ENCODE results near the gene KLHL36.

The KLHL36 gene

GRCh38 chr16:84648595-84649510, 542 bp downstream of the KLHL36 start:
- no peak for DNase-seq

- DNase-seq, result no peak
These were observed 1.2 kb downstream of the KLHL36 start for GRCh38 chr16:84649511-84649861.

GRCh38 chr16:84650062-84650991, 2.0 kb downstream of the KLHL36 start:
- DNase-seq, result no peak

GRCh38 chr16:84652566-84652965, 4.3 kb downstream of the KLHL36 start:
- DNase-seq, result no peak

- no peak for DNase-seq
These were observed 5.9 kb downstream of the KLHL36 start for GRCh38 chr16:84654238-84654637.

- no peak for DNase-seq
These were observed 6.7 kb downstream of the KLHL36 start for GRCh38 chr16:84654998-84655397.

- DNase-seq, result no peak
These were observed 8.3 kb downstream of the KLHL36 start for GRCh38 chr16:84656649-84657048.

GRCh38 chr16:84657229-84657837, 9.0 kb downstream of the KLHL36 start:
- DNase-seq, result no peak

GRCh38 chr16:84658690-84659089, 10.4 kb downstream of the KLHL36 start:
- DNase-seq, result no peak

GRCh38 chr16:84659656-84660300, 11.5 kb downstream of the KLHL36 start:
- DNase-seq, result no peak

GRCh38 chr16:84660973-84661372, 12.7 kb downstream of the KLHL36 start:
- no peak for DNase-seq

GRCh38 chr16:84661418-84662060, 13.2 kb downstream of the KLHL36 start:
- no peak for DNase-seq

GRCh38 chr16:84662471-84662870, 14.2 kb downstream of the KLHL36 start:
- no peak for DNase-seq

GRCh38 chr16:84663433-84664101, 15.3 kb downstream of the KLHL36 start:
- DNase-seq, result no peak

GRCh38 chr16:84665359-84665758, 17.0 kb downstream of the KLHL36 start:
- no peak for DNase-seq

- DNase-seq, result no peak
These were observed 17.5 kb downstream of the KLHL36 start for GRCh38 chr16:84665843-84666242.

- DNase-seq, result no peak
These were observed 19.4 kb downstream of the KLHL36 start for GRCh38 chr16:84667600-84668309.

- DNase-seq, result no peak
These were observed 21.8 kb downstream of the KLHL36 start for GRCh38 chr16:84670063-84670462.

GRCh38 chr16:84672276-84673202, 24.2 kb downstream of the KLHL36 start:
- peak; percentile 12 for DNase-seq

GRCh38 chr16:84673203-84673535, 24.9 kb downstream of the KLHL36 start:
- no peak for DNase-seq
